ENCODE results near the gene TOX2. TPM values are rescaled to one million over a fixed set of nuclear protein-coding genes. Genes with fewer than 3 reads are reported as not detected.

TOX2 gene
- total RNA-seq, 1 experiment from 2014 or later = 2.7 TPM

GRCh38 chr20:44064501-44065400, 150.1 kb downstream of the TOX2 start:
- Mint-ChIP-seq H3K27me3 (ENCODE audit: insufficient read depth, unreplicated experiment) (no peaks in the 10 kb centered on the region), H3K4me1 (ENCODE audit: insufficient read depth, unreplicated experiment) (no peaks in the 10 kb centered on the region), H3K36me3 (ENCODE audit: insufficient read depth, unreplicated experiment) (no peaks in the 10 kb centered on the region), H3K27ac (ENCODE audit: low read depth, unreplicated experiment) (no peak overlapping the region), H3K9me3 (ENCODE audit: unreplicated experiment) (no peaks in the 10 kb centered on the region), H3K4me3 (ENCODE audit: unreplicated experiment) (no peak overlapping the region)
- no peak for TF ChIP-seq CTCF (IDR thresholded peaks at IDR 0.05; ENCODE audit: unreplicated experiment)
- POLR2A ChIA-PET = no interaction called here
- DNase-seq (ENCODE audit: unreplicated experiment) = no peak
- intact Hi-C loops (cut with micrococcal nuclease) = no loop called here
- CTCF ChIA-PET = no interaction called here
- no TSS peak for BruUV-seq (replicated peaks)

DNA sequence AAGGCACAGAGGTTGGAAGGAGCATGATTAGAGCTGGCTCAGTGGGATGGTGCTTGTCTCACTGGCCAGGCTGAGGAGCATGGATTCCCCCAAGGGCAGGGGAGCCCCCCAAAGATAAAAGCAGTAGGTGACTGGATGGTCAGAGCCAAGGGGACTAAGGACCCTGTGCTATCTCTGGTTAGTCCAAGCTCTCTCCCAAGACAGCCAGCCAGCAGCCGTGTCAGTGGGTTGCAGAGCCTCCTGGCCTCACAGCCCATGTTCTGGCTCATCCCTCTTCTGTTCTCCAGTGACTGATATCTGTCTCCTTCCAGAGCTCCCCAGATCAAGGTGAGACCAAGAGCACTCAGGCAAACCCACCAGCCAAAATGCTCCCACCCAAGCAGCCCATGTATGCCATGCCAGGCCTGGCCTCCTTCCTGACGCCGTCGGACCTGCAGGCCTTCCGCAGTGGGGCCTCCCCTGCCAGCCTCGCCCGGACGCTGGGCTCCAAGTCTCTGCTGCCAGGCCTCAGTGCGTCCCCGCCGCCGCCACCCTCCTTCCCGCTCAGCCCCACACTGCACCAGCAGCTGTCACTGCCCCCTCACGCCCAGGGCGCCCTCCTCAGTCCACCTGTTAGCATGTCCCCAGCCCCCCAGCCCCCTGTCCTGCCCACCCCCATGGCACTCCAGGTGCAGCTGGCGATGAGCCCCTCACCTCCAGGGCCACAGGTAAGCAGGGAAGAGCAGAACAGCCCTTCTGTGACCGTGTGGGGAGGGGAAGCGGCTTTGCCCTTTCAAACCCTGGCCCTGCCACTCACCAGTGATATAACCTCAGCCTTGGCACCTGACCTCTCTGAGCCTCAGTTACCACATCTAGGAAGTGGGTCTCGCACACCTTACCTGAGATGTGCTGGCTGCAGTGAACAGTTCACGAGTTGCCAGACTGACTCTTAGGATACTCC, 151.0 kb downstream of the TOX2 start:
- POLR2A ChIA-PET = no interaction called here
- intact Hi-C loops (cut with micrococcal nuclease) = no loop called here
- no TSS peak for BruUV-seq (replicated peaks)
- Mint-ChIP-seq H3K27me3 (ENCODE audit: insufficient read depth, unreplicated experiment) (no peaks in the 10 kb centered on the region), H3K4me1 (ENCODE audit: insufficient read depth, unreplicated experiment) (no peaks in the 10 kb centered on the region), H3K36me3 (ENCODE audit: insufficient read depth, unreplicated experiment) (no peaks in the 10 kb centered on the region), H3K27ac (ENCODE audit: low read depth, unreplicated experiment) (no peak overlapping the region), H3K4me3 (ENCODE audit: unreplicated experiment) (no peak overlapping the region), H3K9me3 (ENCODE audit: unreplicated experiment) (no peaks in the 10 kb centered on the region)
- CTCF ChIA-PET = interaction anchor here (0.5 kb wide), 1 partner anchor 52 kb away, joined by 4 read pairs; no protein-coding TSS in a partner anchor
- TF ChIP-seq CTCF (IDR thresholded peaks at IDR 0.05; ENCODE audit: unreplicated experiment) = no peak
- no peak for DNase-seq (ENCODE audit: unreplicated experiment)

DNA sequence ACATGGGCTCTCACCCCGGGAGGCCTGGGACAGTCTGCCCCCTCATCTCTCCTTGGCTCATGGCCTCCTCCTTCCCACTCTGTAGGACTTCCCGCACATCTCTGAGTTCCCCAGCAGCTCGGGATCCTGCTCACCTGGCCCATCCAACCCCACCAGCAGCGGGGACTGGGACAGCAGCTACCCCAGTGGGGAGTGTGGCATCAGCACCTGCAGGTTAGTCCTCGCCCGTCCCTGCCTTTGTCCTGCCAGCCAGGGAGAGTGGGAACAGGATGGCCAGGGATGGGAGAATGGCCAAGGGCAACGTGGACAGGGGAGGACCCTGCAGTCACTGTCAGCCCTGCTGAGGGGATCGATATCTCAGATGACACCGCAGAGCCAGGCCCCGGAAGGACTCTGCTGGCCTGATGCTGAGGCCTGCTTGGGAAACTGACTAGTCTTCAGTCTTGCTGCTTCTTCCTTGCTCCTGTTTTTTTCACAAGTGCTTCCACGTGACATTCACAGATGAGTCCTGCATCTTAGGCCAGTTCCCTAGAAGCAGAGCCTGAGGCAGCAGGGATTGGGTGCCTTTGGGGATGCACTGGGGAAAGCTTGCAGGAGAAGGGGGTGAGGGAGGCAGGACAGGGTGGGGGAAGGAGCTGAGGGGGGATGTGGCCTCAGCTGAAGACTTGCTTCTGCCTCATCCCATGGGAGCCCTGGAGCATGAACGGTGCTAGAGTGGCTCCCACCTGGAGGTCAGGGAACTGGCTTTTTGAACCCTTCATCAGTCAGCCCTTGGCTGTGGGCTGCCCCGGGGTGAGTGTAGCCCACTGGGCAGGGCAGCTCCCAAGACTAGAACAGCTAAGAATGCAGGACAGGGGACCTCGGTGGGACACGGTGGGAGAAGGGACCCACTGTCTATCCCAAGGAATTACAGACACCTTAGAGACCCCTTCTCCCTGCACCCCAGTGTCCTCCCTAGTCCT, 152.3 kb downstream of the TOX2 start:
- Mint-ChIP-seq H3K36me3 (ENCODE audit: insufficient read depth, unreplicated experiment) (no peaks in the 10 kb centered on the region), H3K27ac (ENCODE audit: low read depth, unreplicated experiment) (no peak overlapping the region)
- no TSS peak for BruUV-seq (replicated peaks)

More for the DNA sequence above, 152.3 kb downstream of the TOX2 start:
- Mint-ChIP-seq H3K9me3 (ENCODE audit: unreplicated experiment) (no peaks in the 10 kb centered on the region), H3K27me3 (ENCODE audit: insufficient read depth, unreplicated experiment) (no peaks in the 10 kb centered on the region), H3K4me3 (ENCODE audit: unreplicated experiment) (no peak overlapping the region), H3K4me1 (ENCODE audit: insufficient read depth, unreplicated experiment) (no peaks in the 10 kb centered on the region)
- DNase-seq (ENCODE audit: unreplicated experiment) = no peak
- no peak for TF ChIP-seq CTCF (IDR thresholded peaks at IDR 0.05; ENCODE audit: unreplicated experiment)
- CTCF ChIA-PET = interaction anchor here (0.5 to 1.0 kb wide), 5 partner anchors 23 to 320 kb away, joined by 3 to 6 read pairs (median 4); no protein-coding TSS in a partner anchor
- intact Hi-C loops (cut with micrococcal nuclease) = no loop called here
- POLR2A ChIA-PET = interaction anchor here (0.6 kb wide), 1 partner anchor 88 kb away, joined by 4 read pairs; no protein-coding TSS in a partner anchor
